ENCODE measurements around the gene HENMT1.
"Not testable (repeated sequence)": the region's sequence is repeated elsewhere in the genome, so short reads cannot be mapped to it uniquely, and the experiment has no call there.

HENMT1 gene

DNA sequence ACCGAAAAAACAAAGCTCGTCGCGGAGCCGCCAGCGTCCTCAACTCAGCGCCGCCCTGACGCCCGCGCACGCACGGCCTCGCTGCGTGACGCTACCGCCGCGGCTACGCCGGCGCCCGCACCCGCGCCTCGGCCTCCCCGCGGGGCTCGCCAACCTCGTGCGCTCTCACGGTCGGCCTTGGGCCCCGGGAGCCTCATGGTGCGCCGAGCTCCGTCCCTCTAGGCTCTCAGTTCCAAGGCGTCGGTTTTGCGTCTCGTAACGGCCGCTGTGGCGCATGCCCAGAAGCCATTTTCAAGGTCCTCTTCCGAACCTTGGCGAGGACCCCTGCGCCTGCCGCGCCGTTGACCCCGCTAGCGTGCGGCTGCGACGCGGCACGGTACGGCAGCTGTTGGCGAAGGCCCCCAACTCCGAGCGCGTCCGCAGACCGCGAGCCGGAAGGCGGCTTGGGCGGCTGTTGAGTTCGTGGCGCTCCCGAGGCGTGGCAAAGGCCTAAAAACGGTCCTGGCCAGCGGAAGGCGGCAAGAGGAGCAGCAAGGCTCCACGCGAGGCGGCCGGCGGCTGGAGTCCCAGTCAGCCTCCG is at the start of gene HENMT1:
TSS of gene HENMT1 (minus strand) at position 64 of the 580 bp plus-strand sequence. CDS start 1,209 bp downstream, outside the sequence.
- Histone ChIP-seq H3K27me3 (ENCODE audit: control insufficient read depth, insufficient read depth, low read length) (peaks cover 23% of the 10 kb centered on the region), H3K27ac (ENCODE audit: low read depth, low read length) (peak within 1 kb of the TSS; percentile 28), H3K9ac (ENCODE audit: low read depth, low read length) (peak within 1 kb of the TSS; percentile 89), H3K36me3 (ENCODE audit: control insufficient read depth, insufficient read depth, low read length) (no peaks in the 10 kb centered on the region), H3K4me3 (ENCODE audit: low read depth, low read length) (peak within 1 kb of the TSS; percentile 69), H3K4me1 (ENCODE audit: control insufficient read depth, insufficient read depth, low read length) (no peaks in the 10 kb centered on the region; the same call in 1 of the 2 replicates), H3K9me3 (ENCODE audit: control insufficient read depth, insufficient read depth, low read length) (no peaks in the 10 kb centered on the region)

DNA sequence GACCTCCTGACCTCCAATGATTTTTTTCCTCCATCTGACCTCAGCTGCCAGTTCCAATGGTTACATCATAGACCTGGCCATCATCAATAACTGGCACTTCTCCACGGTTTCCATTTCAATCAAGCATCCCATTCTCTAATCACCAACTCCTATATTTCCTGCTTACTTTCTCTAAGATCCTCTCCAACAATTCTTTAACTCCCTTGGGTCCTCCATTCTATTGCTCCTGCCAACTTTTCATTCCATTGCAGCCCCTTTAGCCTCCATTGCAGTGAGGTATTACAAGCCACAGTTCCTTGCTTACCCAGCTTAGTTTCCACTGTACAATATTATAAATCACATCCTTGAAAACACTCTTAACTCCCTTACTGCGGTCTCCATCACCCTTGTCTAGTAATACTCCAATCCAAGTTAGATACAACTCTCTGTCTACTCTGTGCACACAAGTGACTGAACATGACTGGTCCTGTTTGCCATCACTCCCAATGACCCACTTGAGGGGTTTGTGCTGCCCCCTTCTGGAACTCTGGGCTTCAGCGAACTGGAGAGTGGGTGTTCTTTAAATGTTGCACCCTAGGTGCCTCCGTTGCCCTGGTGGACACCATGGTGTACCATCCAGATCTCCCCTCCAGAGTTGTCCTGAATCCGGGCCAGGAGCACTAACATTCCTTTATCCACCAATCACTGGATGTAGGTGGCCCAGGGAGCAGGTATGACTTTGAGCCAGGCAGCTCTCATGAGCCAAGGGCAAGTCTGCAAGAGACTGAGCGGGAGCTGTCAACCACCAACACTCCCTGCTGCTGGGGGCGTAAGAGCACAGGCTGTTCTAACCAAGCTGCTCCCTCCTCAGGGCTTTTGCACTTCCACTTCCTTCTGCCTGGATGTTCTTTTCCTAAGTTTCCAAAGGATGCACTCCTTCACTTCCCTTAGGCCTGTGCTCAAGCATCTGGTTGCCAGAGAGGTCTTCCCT is 48.1 kb upstream of the HENMT1 start:
- Histone ChIP-seq H3K36me3 (ENCODE audit: control insufficient read depth, insufficient read depth, low read length) (no peaks in the 10 kb centered on the region), H3K27me3 (ENCODE audit: control insufficient read depth, insufficient read depth, low read length) (no peaks in the 10 kb centered on the region), H3K9ac (ENCODE audit: low read depth, low read length) (no peak overlapping the region), H3K4me3 (ENCODE audit: low read depth, low read length) (no peak overlapping the region), H3K4me1 (ENCODE audit: control insufficient read depth, insufficient read depth, low read length) (no peaks in the 10 kb centered on the region), H3K9me3 (ENCODE audit: control insufficient read depth, insufficient read depth, low read length) (no peaks in the 10 kb centered on the region), H3K27ac (ENCODE audit: low read depth, low read length) (no peak overlapping the region)

DNA sequence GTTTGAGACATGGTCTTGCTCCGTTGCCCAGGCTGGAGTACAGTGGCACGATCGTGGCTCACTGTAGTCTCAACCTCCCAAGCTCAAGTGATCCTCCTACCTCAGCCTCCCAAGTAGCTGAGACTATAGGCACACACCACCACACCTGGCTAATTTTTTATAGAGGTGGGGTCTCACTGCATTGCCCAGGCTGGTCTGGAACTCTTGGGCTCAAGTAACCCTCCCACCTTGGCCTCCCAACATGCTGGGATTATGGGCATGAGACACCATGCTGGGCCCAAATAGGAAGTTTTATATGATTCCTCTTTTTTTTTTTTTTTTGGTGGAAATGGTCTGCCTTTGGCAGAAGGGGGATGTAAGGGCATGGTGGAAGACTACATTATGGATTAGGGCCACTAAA is 45.8 kb upstream of the HENMT1 start:
- Histone ChIP-seq H3K9ac (ENCODE audit: low read depth, low read length) (no peak overlapping the region), H3K27ac (ENCODE audit: low read depth, low read length) (no peak overlapping the region), H3K36me3 (ENCODE audit: control insufficient read depth, insufficient read depth, low read length) (peaks cover under 1% of the 10 kb centered on the region), H3K27me3 (ENCODE audit: control insufficient read depth, insufficient read depth, low read length) (no peaks in the 10 kb centered on the region), H3K4me1 (ENCODE audit: control insufficient read depth, insufficient read depth, low read length) (no peaks in the 10 kb centered on the region), H3K9me3 (ENCODE audit: control insufficient read depth, insufficient read depth, low read length) (no peaks in the 10 kb centered on the region), H3K4me3 (ENCODE audit: low read depth, low read length) (no peak overlapping the region)

DNA sequence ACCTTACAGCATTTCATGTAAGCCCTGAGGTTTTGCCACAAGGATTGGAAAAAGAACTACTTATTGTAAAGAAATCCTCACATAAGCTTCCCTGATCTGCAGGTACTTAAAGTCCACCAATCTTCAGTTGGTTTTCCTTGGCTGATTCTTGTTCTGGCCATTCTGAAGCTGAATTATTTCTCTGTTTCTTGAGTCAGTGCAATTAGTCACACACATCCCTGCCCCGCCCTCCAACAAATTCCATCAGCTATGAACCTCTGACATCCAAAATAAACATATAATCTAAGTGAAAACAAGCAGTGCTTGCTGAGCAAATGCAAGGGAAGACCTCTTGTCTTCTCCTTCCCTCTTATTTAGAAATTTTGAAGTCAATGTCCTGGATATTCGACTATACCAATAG is 43.6 kb upstream of the HENMT1 start:
- no peaks in the 10 kb centered on the region for H3K9me3 ChIP-seq (ENCODE audit: control insufficient read depth, insufficient read depth, low read length)
- no peak overlapping the region for H3K4me3 ChIP-seq (ENCODE audit: low read depth, low read length)
- no peaks in the 10 kb centered on the region for H3K27me3 ChIP-seq (ENCODE audit: control insufficient read depth, insufficient read depth, low read length)
- H3K36me3 ChIP-seq (ENCODE audit: control insufficient read depth, insufficient read depth, low read length), result peaks cover 22% of the 10 kb centered on the region
- H3K4me1 ChIP-seq (ENCODE audit: control insufficient read depth, insufficient read depth, low read length), result no peaks in the 10 kb centered on the region
- no peak overlapping the region for H3K27ac ChIP-seq (ENCODE audit: low read depth, low read length)
- H3K9ac ChIP-seq (ENCODE audit: low read depth, low read length), result no peak overlapping the region

DNA sequence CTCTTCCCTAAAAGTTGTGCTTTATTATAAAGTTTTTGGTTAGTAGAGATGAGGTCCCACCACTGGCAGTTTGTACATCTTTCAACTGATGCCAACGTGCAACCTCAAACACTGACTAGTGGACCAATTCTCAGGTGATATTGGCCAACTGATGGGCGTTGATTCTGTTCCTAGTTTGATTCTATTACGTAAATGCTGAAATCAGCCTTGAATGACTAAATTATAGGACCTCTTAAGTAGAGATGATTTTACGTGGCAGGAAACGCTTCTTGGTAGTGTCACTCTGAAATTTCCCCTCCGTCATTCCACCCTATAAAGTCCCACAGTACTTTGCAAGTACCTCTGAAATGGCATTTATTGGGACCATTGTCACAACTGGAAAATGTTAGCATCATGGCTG is 43.0 kb upstream of the HENMT1 start:
- no peak overlapping the region for H3K9ac ChIP-seq (ENCODE audit: low read depth, low read length)

DNA sequence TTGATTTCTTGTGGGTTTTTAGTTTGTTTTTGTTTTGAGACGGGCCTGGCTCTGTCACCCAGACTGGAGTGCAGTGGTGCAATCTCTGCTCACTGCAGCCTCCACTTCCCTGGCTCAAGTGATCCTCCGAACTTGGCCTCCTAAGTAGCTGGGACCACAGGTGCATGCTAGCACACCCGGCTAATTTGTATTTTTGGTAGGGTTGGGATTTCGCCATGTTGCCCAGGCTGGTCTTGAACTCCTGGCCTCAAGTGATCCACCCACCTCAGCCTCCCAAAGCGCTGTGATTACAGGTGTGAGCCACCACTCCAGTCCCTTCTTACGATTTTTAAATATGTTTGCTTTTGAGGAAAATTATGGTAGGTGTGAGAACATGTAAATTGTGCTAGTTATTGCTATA is 41.2 kb upstream of the HENMT1 start:
- not testable (repeated sequence) for H3K4me3 ChIP-seq (ENCODE audit: low read depth, low read length); H3K27ac ChIP-seq (ENCODE audit: low read depth, low read length); H3K27me3 ChIP-seq (ENCODE audit: control insufficient read depth, insufficient read depth, low read length); H3K9me3 ChIP-seq (ENCODE audit: control insufficient read depth, insufficient read depth, low read length); H3K9ac ChIP-seq (ENCODE audit: low read depth, low read length); H3K4me1 ChIP-seq (ENCODE audit: control insufficient read depth, insufficient read depth, low read length)
- H3K36me3 ChIP-seq (ENCODE audit: control insufficient read depth, insufficient read depth, low read length), result peaks cover 46% of the 10 kb centered on the region

More for the DNA sequence above, 43.0 kb upstream of the HENMT1 start:
- Histone ChIP-seq H3K9me3 (ENCODE audit: control insufficient read depth, insufficient read depth, low read length) (no peaks in the 10 kb centered on the region), H3K4me1 (ENCODE audit: control insufficient read depth, insufficient read depth, low read length) (no peaks in the 10 kb centered on the region), H3K4me3 (ENCODE audit: low read depth, low read length) (no peak overlapping the region), H3K36me3 (ENCODE audit: control insufficient read depth, insufficient read depth, low read length) (peaks cover 27% of the 10 kb centered on the region), H3K27me3 (ENCODE audit: control insufficient read depth, insufficient read depth, low read length) (no peaks in the 10 kb centered on the region), H3K27ac (ENCODE audit: low read depth, low read length) (no peak overlapping the region)

DNA sequence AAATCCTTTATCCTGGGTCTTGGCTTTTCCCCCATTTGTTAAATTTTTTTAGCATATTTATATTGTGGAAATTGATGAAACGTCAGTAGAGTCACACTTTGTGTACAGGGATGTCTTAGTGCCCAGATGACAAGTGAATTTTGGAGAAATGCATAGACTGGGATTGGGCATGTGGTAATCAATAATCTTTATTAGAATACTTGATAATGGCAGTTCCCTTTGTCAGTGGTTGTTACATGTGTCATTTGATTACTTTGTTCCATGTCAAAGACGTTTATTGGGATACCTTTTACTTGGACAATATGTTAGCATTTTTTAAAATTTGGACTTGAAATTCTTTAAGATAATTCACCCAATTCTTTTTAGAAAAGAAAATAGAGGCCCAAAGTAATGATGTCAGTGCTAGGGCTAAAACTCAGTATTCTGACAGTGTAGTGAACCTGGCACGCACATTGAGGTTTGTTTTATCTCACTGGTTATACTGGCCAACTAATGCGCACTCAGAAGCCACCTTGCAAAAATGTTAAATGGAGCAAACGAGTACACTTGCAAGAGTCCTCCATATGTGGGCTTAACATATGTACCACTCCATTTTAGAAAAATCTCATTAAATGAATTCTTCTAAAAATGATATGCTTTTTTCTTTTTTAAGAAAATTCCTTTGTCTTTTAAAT is 40.4 kb upstream of the HENMT1 start:
- H3K9me3 ChIP-seq (ENCODE audit: control insufficient read depth, insufficient read depth, low read length), result no peaks in the 10 kb centered on the region
- H3K9ac ChIP-seq (ENCODE audit: low read depth, low read length), result no peak overlapping the region
- no peak overlapping the region for H3K27ac ChIP-seq (ENCODE audit: low read depth, low read length)
- H3K27me3 ChIP-seq (ENCODE audit: control insufficient read depth, insufficient read depth, low read length), result no peaks in the 10 kb centered on the region
- H3K4me1 ChIP-seq (ENCODE audit: control insufficient read depth, insufficient read depth, low read length), result no peaks in the 10 kb centered on the region
- peaks cover 54% of the 10 kb centered on the region for H3K36me3 ChIP-seq (ENCODE audit: control insufficient read depth, insufficient read depth, low read length)
- no peak overlapping the region for H3K4me3 ChIP-seq (ENCODE audit: low read depth, low read length)

DNA sequence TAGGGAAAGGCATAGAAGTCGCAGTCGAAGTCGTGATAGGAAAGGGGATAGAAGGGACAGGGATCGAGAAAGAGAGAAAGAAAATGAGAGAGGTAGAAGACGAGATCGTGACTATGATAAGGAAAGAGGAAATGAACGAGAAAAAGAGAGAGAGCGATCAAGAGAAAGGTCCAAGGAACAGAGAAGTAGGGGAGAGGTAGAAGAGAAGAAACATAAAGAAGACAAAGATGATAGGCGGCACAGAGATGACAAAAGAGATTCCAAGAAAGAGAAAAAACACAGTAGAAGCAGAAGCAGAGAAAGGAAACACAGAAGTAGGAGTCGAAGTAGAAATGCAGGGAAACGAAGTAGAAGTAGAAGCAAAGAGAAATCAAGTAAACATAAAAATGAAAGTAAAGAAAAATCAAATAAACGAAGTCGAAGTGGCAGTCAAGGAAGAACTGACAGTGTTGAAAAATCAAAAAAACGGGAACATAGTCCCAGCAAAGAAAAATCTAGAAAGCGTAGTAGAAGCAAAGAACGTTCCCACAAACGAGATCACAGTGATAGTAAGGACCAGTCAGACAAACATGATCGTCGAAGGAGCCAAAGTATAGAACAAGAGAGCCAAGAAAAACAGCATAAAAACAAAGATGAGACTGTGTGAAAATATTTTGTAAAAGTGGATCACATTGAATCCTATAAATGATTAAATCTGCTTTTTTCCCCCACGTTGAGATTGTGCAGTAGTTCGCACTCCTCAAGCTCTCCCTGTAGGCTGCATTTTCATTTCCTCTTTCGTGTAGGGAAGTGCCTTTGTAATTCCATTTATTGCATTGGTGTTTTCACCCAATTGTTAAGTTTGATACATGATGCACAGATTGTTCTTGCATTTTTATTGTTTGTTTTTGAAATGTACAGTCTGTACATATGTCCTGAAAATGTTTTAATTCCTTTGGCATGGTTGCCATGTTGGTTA is 38.8 kb upstream of the HENMT1 start:
- H3K4me3 ChIP-seq (ENCODE audit: low read depth, low read length), result no peak overlapping the region
- no peaks in the 10 kb centered on the region for H3K27me3 ChIP-seq (ENCODE audit: control insufficient read depth, insufficient read depth, low read length)
- H3K27ac ChIP-seq (ENCODE audit: low read depth, low read length), result no peak overlapping the region
- no peak overlapping the region for H3K9ac ChIP-seq (ENCODE audit: low read depth, low read length)
- H3K4me1 ChIP-seq (ENCODE audit: control insufficient read depth, insufficient read depth, low read length), result no peaks in the 10 kb centered on the region; the same call in 1 of the 2 replicates
- no peaks in the 10 kb centered on the region for H3K9me3 ChIP-seq (ENCODE audit: control insufficient read depth, insufficient read depth, low read length)
- H3K36me3 ChIP-seq (ENCODE audit: control insufficient read depth, insufficient read depth, low read length), result peaks cover 70% of the 10 kb centered on the region

DNA sequence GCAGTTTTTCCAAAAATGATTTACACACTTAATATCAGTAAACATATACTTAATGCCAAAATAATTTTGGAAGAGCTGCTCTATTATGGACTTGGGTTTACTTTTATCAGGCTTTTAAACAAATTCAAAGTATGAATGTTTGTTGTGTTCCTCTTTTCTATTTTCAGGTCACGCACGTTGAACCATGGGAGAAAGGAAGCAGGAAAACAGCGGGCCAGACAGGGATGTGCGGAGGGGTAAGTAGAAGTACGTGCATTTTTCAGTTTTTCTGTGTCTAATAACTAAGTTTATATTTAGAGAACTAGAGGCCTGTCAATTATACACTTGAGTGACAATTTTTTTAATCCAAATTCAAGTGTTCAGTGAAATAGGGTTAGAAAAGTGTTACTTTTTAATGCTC is 34.6 kb upstream of the HENMT1 start:
- H3K9me3 ChIP-seq (ENCODE audit: control insufficient read depth, insufficient read depth, low read length), result no peaks in the 10 kb centered on the region
- peaks cover 62% of the 10 kb centered on the region for H3K36me3 ChIP-seq (ENCODE audit: control insufficient read depth, insufficient read depth, low read length)
- H3K27me3 ChIP-seq (ENCODE audit: control insufficient read depth, insufficient read depth, low read length), result no peaks in the 10 kb centered on the region
- no peak overlapping the region for H3K27ac ChIP-seq (ENCODE audit: low read depth, low read length)
- no peaks in the 10 kb centered on the region; the same call in 1 of the 2 replicates for H3K4me1 ChIP-seq (ENCODE audit: control insufficient read depth, insufficient read depth, low read length)
- no peak overlapping the region for H3K9ac ChIP-seq (ENCODE audit: low read depth, low read length)
- H3K4me3 ChIP-seq (ENCODE audit: low read depth, low read length), result peak overlapping the region; percentile 84

All from HUES48 (cell line).